Erythroblast (primary cell): ENCODE data around the gene CAPSL.

Experiments used
- GATA1 ChIP-seq: IDR thresholded peaks from 2 replicates; pipeline ENCODE4 v1.6.1; 2011; ENCODE audit warnings: low read depth, mild to moderate bottlenecking, control low read depth, low read length, moderate library complexity
- POLR2A ChIP-seq: IDR thresholded peaks from 2 replicates; pipeline ENCODE4 v1.6.1; 2011; ENCODE audit warnings: mild to moderate bottlenecking, low read length

GRCh38 chr5:35938568-35939227 is at the start of gene CAPSL:
- TF ChIP-seq POLR2A (no peak), GATA1 (no peak)
